A673 (cell line): ENCODE data around the gene NME3. TPM values are rescaled to one million over a fixed set of nuclear protein-coding genes. Genes with fewer than 3 reads are reported as not detected.

Experiments used
- BruUV-seq: library from RNA; stranded (reverse); fragments of 400-500 nt; replicated peaks from 2 replicates; lab custom pipeline; 2021; lab: Mats Ljungman, UMichigan
- CTCF ChIA-PET: fragments of 300-600 bp; sonication (Branson Sonifier 250); formaldehyde crosslinking; loops from one replicate; lab custom pipeline; 2022; ENCODE audit warnings: antibody characterized with exemption; lab: Charles Lee
- POLR2A ChIA-PET: fragments of 300-600 bp; sonication (Branson Sonifier 250); formaldehyde crosslinking; loops from one replicate; lab custom pipeline; 2022; ENCODE audit warnings: antibody characterized with exemption; ENCODE audit not compliant: low non-redundant PET; lab: Charles Lee
- DNase-seq: peaks from one replicate; pipeline ENCODE4 v3.0.0-alpha.2; 2015; ENCODE audit warnings: low spot score
- H3K27ac ChIP-seq: fragments of 200-600 bp; sonication (generic); 2 replicates; pipeline ENCODE4 v1.5.1; 2016; ENCODE audit warnings: mixed run types, low read depth, mild to moderate bottlenecking, mixed read lengths, antibody characterized with exemption, low read length; ENCODE audit not compliant: poor library complexity, severe bottlenecking
- H3K27me3 ChIP-seq: fragments of 200-600 bp; sonication (generic); replicated peaks from 2 replicates; pipeline ENCODE4 v1.6.1; 2017; ENCODE audit warnings: mixed run types, low read depth, mild to moderate bottlenecking, mixed read lengths, antibody characterized with exemption, low read length; ENCODE audit not compliant: insufficient read depth, poor library complexity
- H3K36me3 ChIP-seq: fragments of 200-600 bp; sonication (generic); 2 replicates; pipeline ENCODE4 v1.6.1; 2016; ENCODE audit warnings: mixed run types, mild to moderate bottlenecking, mixed read lengths, antibody characterized with exemption, low read length; ENCODE audit not compliant: insufficient read depth, poor library complexity, severe bottlenecking
- H3K4me1 ChIP-seq: fragments of 200-600 bp; sonication (generic); 2 replicates; pipeline ENCODE4 v1.6.1; 2017; ENCODE audit warnings: mixed run types, mild to moderate bottlenecking, mixed read lengths, antibody characterized with exemption, low read length; ENCODE audit not compliant: insufficient read depth, poor library complexity, severe bottlenecking
- H3K4me3 ChIP-seq: fragments of 200-600 bp; sonication (generic); 2 replicates; pipeline ENCODE4 v1.5.1; 2016; ENCODE audit warnings: low read depth, mixed run types, mild to moderate bottlenecking, mixed read lengths, low read length; ENCODE audit not compliant: poor library complexity, severe bottlenecking
- H3K9me3 ChIP-seq: fragments of 200-600 bp; sonication (generic); 2 replicates; pipeline ENCODE4 v1.6.1; 2016; ENCODE audit warnings: mixed run types, low read depth, mild to moderate bottlenecking, mixed read lengths, antibody characterized with exemption, low read length; ENCODE audit not compliant: poor library complexity, severe bottlenecking
- CTCF ChIP-seq: fragments of 300-800, 200-600 bp; sonication (generic); conservative IDR thresholded peaks from 2 replicates; pipeline ENCODE4 v1.5.1; 2017; ENCODE audit warnings: low read depth, mild to moderate bottlenecking, antibody characterized with exemption, low read length, moderate library complexity, mixed read lengths
- EZH2 ChIP-seq: fragments of 200-600 bp; sonication (generic); IDR thresholded peaks from 2 replicates; pipeline ENCODE4 v1.6.1; 2017; ENCODE audit warnings: borderline replicate concordance, low read depth, mild to moderate bottlenecking, mixed read lengths, antibody characterized with exemption, low read length; ENCODE audit not compliant: poor library complexity, severe bottlenecking
- intact Hi-C: fragments of 100-400 bp; cut with micrococcal nuclease; formaldehyde crosslinking; loops from one replicate; pipeline ENCODE4 v1.10.0; 2022; ENCODE audit not compliant: unreplicated experiment
- total RNA-seq: library from RNA; stranded (reverse); gene quantifications from 2 replicates; pipeline ENCODE4 v1.2.3, GENCODE V29; 2021

The NME3 gene
- total RNA-seq, 1 experiment from 2014 or later: 35.3 TPM

GRCh38 chr16:1731603-1732002, 39.7 kb downstream of the NME3 start:
- no peak for DNase-seq
- Histone ChIP-seq H3K27ac (no peak overlapping the region), H3K36me3 (peaks cover 11% of the 10 kb centered on the region), H3K4me1 (no peaks in the 10 kb centered on the region), H3K9me3 (no peaks in the 10 kb centered on the region), H3K27me3 (no peaks in the 10 kb centered on the region), H3K4me3 (no peak overlapping the region)
- ChIA-PET CTCF (no interaction called here), POLR2A (no interaction called here)
- intact Hi-C loops: no loop called here
- TF ChIP-seq EZH2: no peak
- TF ChIP-seq CTCF: no peak
- no TSS peak for BruUV-seq

- Histone ChIP-seq H3K4me3 (no peak overlapping the region), H3K27me3 (no peaks in the 10 kb centered on the region), H3K9me3 (no peaks in the 10 kb centered on the region), H3K27ac (no peak overlapping the region), H3K4me1 (no peaks in the 10 kb centered on the region), H3K36me3 (peaks cover 11% of the 10 kb centered on the region)
- DNase-seq: no peak
- no TSS peak for BruUV-seq
- TF ChIP-seq CTCF (no peak), EZH2 (no peak)
- intact Hi-C loops: no loop called here
- POLR2A ChIA-PET: no interaction called here
- CTCF ChIA-PET: no interaction called here
These were observed 40.3 kb downstream of the NME3 start for GRCh38 chr16:1731073-1731472.

- no peak for DNase-seq
- H3K9me3 ChIP-seq: no peaks in the 10 kb centered on the region
- no TSS peak for BruUV-seq
- H3K36me3 ChIP-seq: peaks cover 10% of the 10 kb centered on the region
- ChIA-PET POLR2A (no interaction called here), CTCF (no interaction called here)
- intact Hi-C loops: no loop called here
- TF ChIP-seq EZH2 (no peak), CTCF (no peak)
- no peak overlapping the region for H3K27ac ChIP-seq
- no peaks in the 10 kb centered on the region for H3K27me3 ChIP-seq
- H3K4me1 ChIP-seq: no peaks in the 10 kb centered on the region
- H3K4me3 ChIP-seq: no peak overlapping the region
These were observed 41.9 kb downstream of the NME3 start for GRCh38 chr16:1729445-1729844.
